GM23338 (cell line): Measurements from ENCODE around the gene FAT4. TPM values are rescaled to one million over a fixed set of nuclear protein-coding genes. Genes with fewer than 3 reads are reported as not detected.

ENCODE experiments used
- ATAC-seq: fragments of 200-7000 bp; cut with Tn5 transposase; 3 replicates; pipeline ENCODE4 v1.9.1; 2020
- DNase-seq: peaks from one replicate; pipeline ENCODE4 v3.0.0-alpha.2; 2015; ENCODE audit warnings: low spot score
- H2AFZ ChIP-seq: fragments of 200-600 bp; sonication (generic); 2 replicates; pipeline ENCODE4 v1.8.0; 2016; ENCODE audit warnings: antibody characterized with exemption, mild to moderate bottlenecking, moderate library complexity
- H3F3A ChIP-seq: fragments of 200-600 bp; sonication (generic); replicated peaks from 2 replicates; pipeline ENCODE4 v1.8.0; 2017; ENCODE audit warnings: antibody characterized with exemption, mixed run types, low read depth
- H3K27ac ChIP-seq: fragments of 200-600 bp; sonication (generic); 2 replicates; pipeline ENCODE4 v1.6.1; 2016; ENCODE audit warnings: low read depth
- H3K27me3 ChIP-seq: fragments of 200-600 bp; sonication (generic); 2 replicates; pipeline ENCODE4 v1.8.0; 2016; ENCODE audit warnings: mild to moderate bottlenecking, mixed run types, moderate library complexity; ENCODE audit not compliant: insufficient read depth
- H3K36me3 ChIP-seq: fragments of 200-600 bp; sonication (generic); 2 replicates; pipeline ENCODE4 v1.8.0; 2016; ENCODE audit warnings: mild to moderate bottlenecking; ENCODE audit not compliant: insufficient read depth
- H3K4me1 ChIP-seq: fragments of 200-600 bp; sonication (generic); 2 replicates; pipeline ENCODE4 v1.8.0; 2016; ENCODE audit warnings: mild to moderate bottlenecking, moderate library complexity; ENCODE audit not compliant: insufficient read depth
- H3K4me2 ChIP-seq: fragments of 200-600 bp; sonication (generic); 2 replicates; pipeline ENCODE4 v1.7.1; 2017; ENCODE audit warnings: mixed run types
- H3K4me3 ChIP-seq: fragments of 200-600 bp; sonication (generic); 2 replicates; pipeline ENCODE4 v1.6.1; 2016; ENCODE audit warnings: mixed run types
- H3K79me2 ChIP-seq: fragments of 200-600 bp; sonication (generic); replicated peaks from 2 replicates; pipeline ENCODE4 v1.8.0; 2017; ENCODE audit warnings: mild to moderate bottlenecking; ENCODE audit not compliant: insufficient read depth
- H3K9me2 ChIP-seq: fragments of 200-600 bp; sonication (generic); 2 replicates; pipeline ENCODE4 v1.8.0; 2017; ENCODE audit not compliant: insufficient read depth
- H4K20me1 ChIP-seq: fragments of 200-600 bp; sonication (generic); replicated peaks from 2 replicates; pipeline ENCODE4 v1.8.0; 2017; ENCODE audit warnings: mild to moderate bottlenecking; ENCODE audit not compliant: insufficient read depth
- H3K27ac Mint-ChIP-seq: 2 replicates; pipeline ENCODE4 v1.8.0; 2020; ENCODE audit warnings: inconsistent platforms, mild to moderate bottlenecking, moderate library complexity, mixed read lengths
- H3K27me3 Mint-ChIP-seq: 3 replicates; pipeline ENCODE4 v1.8.0; 2022; ENCODE audit warnings: low read depth, mild to moderate bottlenecking, moderate library complexity, mixed read lengths, inconsistent platforms; ENCODE audit not compliant: insufficient read depth, poor library complexity
- H3K36me3 Mint-ChIP-seq: 3 replicates; pipeline ENCODE4 v1.8.0; 2021; ENCODE audit warnings: low read depth, mild to moderate bottlenecking, inconsistent platforms, moderate library complexity, mixed read lengths
- H3K4me1 Mint-ChIP-seq: 3 replicates; pipeline ENCODE4 v1.8.0; 2020; ENCODE audit warnings: mild to moderate bottlenecking, inconsistent platforms, mixed read lengths
- H3K4me3 Mint-ChIP-seq: 3 replicates; pipeline ENCODE4 v1.8.0; 2021; ENCODE audit warnings: moderate library complexity, mild to moderate bottlenecking, inconsistent platforms, mixed read lengths
- H3K9me3 Mint-ChIP-seq: 3 replicates; pipeline ENCODE4 v1.8.0; 2020; ENCODE audit warnings: moderate library complexity, mild to moderate bottlenecking, inconsistent platforms, mixed read lengths
- CREB1 ChIP-seq: fragments of 250-450 bp; sonication (Bioruptor Pico); IDR thresholded peaks from 2 replicates; pipeline ENCODE4 v1.5.0; 2020; ENCODE audit warnings: low read depth, mild to moderate bottlenecking, moderate library complexity
- EZH2phosphoT487 ChIP-seq: fragments of 200-600 bp; sonication (generic); IDR thresholded peaks from one replicate; pipeline ENCODE4 v1.8.1; 2018; ENCODE audit warnings: antibody characterized with exemption; ENCODE audit not compliant: unreplicated experiment
- JUNB ChIP-seq: IDR thresholded peaks from one replicate; pipeline ENCODE4 v1.6.1; 2016; ENCODE audit warnings: antibody characterized with exemption; ENCODE audit not compliant: unreplicated experiment
- NANOG ChIP-seq: IDR thresholded peaks from 2 replicates; pipeline ENCODE4 v1.6.1; 2016; ENCODE audit warnings: antibody characterized with exemption, borderline replicate concordance
- POLR2AphosphoS5 ChIP-seq: IDR thresholded peaks from 2 replicates; pipeline ENCODE4 v1.6.1; 2016; ENCODE audit warnings: antibody characterized with exemption, low read depth
- STAT1 ChIP-seq: IDR thresholded peaks from one replicate; pipeline ENCODE4 v1.6.1; 2016; ENCODE audit warnings: antibody characterized with exemption; ENCODE audit not compliant: unreplicated experiment
- ZNF114 ChIP-seq: fragments of 250-450 bp; sonication (Bioruptor Pico); IDR thresholded peaks from 2 replicates; pipeline ENCODE4 v1.5.0; 2020; ENCODE audit warnings: mild to moderate bottlenecking, moderate library complexity
- ZNF331 ChIP-seq: fragments of 250-450 bp; sonication (Bioruptor Pico); IDR thresholded peaks from 2 replicates; pipeline ENCODE4 v1.5.0; 2020; ENCODE audit warnings: low read depth, mild to moderate bottlenecking, moderate library complexity
- polyA plus RNA-seq: library from polyadenylated mRNA; unstranded; fragments of >200 nt; fragmentation: Nextera tagmentation; extraction: Ambion mirVana; gene quantifications from 2 replicates; pipeline ENCODE4 v1.2.1, GENCODE V29; 2016
- total RNA-seq: library from RNA; depleted of rRNA; stranded (reverse); fragments of >200 nt; shearing (Covaris generic); gene quantifications from 2 replicates; pipeline ENCODE4 v1.2.3, GENCODE V29; 2014
- TF ChIP-seq, protein P1 (sequence below): fragments of 250-450 bp; sonication (Bioruptor Pico); IDR thresholded peaks from 2 replicates; pipeline ENCODE4 v1.5.0; 2020; ENCODE audit warnings: mild to moderate bottlenecking, moderate library complexity
- TF ChIP-seq, protein P2 (sequence below): IDR thresholded peaks from 2 replicates; pipeline ENCODE4 v1.6.1; 2016; ENCODE audit warnings: antibody characterized with exemption
- TF ChIP-seq, protein P3 (sequence below): IDR thresholded peaks from one replicate; pipeline ENCODE4 v1.6.1; 2018; ENCODE audit warnings: antibody characterized with exemption; ENCODE audit not compliant: unreplicated experiment
- TF ChIP-seq, protein P4 (sequence below), 2 experiments: fragments of 200-600 bp in 1 of 2; sonication (generic) in 1 of 2; conservative IDR thresholded peaks; 2 replicates each; pipeline versions ENCODE4 v1.5.1 to v1.6.1; 2016 to 2017; ENCODE audit warnings: antibody characterized with exemption in 2 of 2, low read depth in 2 of 2, mild to moderate bottlenecking in 2 of 2, moderate library complexity in 1 of 2

The FAT4 gene
- total and polyA plus RNA-seq, 2 experiments from 2014 or later = 0.53 to 6.8 TPM

DNA sequence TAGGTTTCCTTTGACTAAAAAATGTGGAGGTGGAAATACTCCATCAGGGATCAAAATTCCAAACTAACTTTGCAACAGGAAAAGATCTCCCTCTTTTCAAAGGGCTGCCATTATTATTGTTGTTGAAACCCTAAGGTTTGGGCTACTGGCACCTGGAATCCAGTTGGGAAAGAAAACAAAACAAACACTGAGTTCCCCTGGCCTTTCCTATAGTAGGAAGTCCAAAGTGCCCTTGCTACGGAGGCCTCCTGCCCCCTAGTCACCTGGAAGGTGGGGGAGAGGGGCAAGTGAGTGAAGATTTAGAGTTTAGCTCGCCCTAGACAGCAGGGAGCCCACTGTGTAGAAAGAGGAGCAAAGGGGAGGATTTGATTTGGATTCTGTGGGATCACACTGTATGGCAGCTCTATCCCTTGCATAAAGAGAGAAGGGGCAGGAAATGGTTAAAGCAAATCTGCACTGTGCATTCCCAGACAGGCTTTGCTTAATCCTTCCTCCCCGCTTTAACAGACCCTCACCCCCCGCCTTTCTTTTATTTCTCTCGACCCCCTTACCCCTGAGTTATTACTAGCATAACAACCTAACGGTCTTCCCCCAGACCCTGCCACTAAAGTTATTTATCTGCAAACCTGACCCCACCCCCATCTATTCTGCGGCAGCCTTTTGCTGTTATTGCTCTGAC, 627 bp upstream of the FAT4 start:
- H2AFZ ChIP-seq = peak overlapping the region; percentile 56; the same call in 1 of the 2 replicates
- no peaks in the 10 kb centered on the region for H3K36me3 ChIP-seq
- TF ChIP-seq ZNF114 (no peak), CREB1 (CRISPR knock-in tag) (no peak), NANOG (no peak), JUNB (no peak), STAT1 (no peak), ZNF331 (CRISPR knock-in tag) (no peak), POLR2AphosphoS5 (no peak), EZH2phosphoT487 (no peak)
- TF ChIP-seq, protein P1, sequence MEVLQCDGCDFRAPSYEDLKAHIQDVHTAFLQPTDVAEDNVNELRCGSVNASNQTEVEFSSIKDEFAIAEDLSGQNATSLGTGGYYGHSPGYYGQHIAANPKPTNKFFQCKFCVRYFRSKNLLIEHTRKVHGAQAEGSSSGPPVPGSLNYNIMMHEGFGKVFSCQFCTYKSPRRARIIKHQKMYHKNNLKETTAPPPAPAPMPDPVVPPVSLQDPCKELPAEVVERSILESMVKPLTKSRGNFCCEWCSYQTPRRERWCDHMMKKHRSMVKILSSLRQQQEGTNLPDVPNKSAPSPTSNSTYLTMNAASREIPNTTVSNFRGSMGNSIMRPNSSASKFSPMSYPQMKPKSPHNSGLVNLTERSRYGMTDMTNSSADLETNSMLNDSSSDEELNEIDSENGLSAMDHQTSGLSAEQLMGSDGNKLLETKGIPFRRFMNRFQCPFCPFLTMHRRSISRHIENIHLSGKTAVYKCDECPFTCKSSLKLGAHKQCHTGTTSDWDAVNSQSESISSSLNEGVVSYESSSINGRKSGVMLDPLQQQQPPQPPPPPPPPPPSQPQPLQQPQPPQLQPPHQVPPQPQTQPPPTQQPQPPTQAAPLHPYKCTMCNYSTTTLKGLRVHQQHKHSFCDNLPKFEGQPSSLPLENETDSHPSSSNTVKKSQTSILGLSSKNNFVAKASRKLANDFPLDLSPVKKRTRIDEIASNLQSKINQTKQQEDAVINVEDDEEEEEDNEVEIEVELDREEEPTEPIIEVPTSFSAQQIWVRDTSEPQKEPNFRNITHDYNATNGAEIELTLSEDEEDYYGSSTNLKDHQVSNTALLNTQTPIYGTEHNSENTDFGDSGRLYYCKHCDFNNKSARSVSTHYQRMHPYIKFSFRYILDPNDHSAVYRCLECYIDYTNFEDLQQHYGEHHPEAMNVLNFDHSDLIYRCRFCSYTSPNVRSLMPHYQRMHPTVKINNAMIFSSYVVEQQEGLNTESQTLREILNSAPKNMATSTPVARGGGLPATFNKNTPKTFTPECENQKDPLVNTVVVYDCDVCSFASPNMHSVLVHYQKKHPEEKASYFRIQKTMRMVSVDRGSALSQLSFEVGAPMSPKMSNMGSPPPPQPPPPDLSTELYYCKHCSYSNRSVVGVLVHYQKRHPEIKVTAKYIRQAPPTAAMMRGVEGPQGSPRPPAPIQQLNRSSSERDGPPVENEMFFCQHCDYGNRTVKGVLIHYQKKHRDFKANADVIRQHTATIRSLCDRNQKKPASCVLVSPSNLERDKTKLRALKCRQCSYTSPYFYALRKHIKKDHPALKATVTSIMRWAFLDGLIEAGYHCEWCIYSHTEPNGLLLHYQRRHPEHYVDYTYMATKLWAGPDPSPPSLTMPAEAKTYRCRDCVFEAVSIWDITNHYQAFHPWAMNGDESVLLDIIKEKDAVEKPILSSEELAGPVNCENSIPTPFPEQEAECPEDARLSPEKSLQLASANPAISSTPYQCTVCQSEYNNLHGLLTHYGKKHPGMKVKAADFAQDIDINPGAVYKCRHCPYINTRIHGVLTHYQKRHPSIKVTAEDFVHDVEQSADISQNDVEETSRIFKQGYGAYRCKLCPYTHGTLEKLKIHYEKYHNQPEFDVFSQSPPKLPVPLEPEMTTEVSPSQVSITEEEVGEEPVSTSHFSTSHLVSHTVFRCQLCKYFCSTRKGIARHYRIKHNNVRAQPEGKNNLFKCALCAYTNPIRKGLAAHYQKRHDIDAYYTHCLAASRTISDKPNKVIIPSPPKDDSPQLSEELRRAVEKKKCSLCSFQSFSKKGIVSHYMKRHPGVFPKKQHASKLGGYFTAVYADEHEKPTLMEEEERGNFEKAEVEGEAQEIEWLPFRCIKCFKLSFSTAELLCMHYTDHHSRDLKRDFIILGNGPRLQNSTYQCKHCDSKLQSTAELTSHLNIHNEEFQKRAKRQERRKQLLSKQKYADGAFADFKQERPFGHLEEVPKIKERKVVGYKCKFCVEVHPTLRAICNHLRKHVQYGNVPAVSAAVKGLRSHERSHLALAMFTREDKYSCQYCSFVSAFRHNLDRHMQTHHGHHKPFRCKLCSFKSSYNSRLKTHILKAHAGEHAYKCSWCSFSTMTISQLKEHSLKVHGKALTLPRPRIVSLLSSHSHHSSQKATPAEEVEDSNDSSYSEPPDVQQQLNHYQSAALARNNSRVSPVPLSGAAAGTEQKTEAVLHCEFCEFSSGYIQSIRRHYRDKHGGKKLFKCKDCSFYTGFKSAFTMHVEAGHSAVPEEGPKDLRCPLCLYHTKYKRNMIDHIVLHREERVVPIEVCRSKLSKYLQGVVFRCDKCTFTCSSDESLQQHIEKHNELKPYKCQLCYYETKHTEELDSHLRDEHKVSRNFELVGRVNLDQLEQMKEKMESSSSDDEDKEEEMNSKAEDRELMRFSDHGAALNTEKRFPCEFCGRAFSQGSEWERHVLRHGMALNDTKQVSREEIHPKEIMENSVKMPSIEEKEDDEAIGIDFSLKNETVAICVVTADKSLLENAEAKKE (CRISPR knock-in tag) = no peak
- TF ChIP-seq, protein P2, sequence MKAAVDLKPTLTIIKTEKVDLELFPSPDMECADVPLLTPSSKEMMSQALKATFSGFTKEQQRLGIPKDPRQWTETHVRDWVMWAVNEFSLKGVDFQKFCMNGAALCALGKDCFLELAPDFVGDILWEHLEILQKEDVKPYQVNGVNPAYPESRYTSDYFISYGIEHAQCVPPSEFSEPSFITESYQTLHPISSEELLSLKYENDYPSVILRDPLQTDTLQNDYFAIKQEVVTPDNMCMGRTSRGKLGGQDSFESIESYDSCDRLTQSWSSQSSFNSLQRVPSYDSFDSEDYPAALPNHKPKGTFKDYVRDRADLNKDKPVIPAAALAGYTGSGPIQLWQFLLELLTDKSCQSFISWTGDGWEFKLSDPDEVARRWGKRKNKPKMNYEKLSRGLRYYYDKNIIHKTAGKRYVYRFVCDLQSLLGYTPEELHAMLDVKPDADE = no peak
- TF ChIP-seq, protein P3, sequence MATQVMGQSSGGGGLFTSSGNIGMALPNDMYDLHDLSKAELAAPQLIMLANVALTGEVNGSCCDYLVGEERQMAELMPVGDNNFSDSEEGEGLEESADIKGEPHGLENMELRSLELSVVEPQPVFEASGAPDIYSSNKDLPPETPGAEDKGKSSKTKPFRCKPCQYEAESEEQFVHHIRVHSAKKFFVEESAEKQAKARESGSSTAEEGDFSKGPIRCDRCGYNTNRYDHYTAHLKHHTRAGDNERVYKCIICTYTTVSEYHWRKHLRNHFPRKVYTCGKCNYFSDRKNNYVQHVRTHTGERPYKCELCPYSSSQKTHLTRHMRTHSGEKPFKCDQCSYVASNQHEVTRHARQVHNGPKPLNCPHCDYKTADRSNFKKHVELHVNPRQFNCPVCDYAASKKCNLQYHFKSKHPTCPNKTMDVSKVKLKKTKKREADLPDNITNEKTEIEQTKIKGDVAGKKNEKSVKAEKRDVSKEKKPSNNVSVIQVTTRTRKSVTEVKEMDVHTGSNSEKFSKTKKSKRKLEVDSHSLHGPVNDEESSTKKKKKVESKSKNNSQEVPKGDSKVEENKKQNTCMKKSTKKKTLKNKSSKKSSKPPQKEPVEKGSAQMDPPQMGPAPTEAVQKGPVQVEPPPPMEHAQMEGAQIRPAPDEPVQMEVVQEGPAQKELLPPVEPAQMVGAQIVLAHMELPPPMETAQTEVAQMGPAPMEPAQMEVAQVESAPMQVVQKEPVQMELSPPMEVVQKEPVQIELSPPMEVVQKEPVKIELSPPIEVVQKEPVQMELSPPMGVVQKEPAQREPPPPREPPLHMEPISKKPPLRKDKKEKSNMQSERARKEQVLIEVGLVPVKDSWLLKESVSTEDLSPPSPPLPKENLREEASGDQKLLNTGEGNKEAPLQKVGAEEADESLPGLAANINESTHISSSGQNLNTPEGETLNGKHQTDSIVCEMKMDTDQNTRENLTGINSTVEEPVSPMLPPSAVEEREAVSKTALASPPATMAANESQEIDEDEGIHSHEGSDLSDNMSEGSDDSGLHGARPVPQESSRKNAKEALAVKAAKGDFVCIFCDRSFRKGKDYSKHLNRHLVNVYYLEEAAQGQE = no peak
- TF ChIP-seq, protein P4, sequence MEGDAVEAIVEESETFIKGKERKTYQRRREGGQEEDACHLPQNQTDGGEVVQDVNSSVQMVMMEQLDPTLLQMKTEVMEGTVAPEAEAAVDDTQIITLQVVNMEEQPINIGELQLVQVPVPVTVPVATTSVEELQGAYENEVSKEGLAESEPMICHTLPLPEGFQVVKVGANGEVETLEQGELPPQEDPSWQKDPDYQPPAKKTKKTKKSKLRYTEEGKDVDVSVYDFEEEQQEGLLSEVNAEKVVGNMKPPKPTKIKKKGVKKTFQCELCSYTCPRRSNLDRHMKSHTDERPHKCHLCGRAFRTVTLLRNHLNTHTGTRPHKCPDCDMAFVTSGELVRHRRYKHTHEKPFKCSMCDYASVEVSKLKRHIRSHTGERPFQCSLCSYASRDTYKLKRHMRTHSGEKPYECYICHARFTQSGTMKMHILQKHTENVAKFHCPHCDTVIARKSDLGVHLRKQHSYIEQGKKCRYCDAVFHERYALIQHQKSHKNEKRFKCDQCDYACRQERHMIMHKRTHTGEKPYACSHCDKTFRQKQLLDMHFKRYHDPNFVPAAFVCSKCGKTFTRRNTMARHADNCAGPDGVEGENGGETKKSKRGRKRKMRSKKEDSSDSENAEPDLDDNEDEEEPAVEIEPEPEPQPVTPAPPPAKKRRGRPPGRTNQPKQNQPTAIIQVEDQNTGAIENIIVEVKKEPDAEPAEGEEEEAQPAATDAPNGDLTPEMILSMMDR (conservative IDR thresholded peaks at IDR 0.05; ENCODE audit: low read depth in 2 of 2) = no peak
- no peaks in the 10 kb centered on the region for H3K36me3 Mint-ChIP-seq
- no peak overlapping the region for H3K27ac ChIP-seq
- peaks cover 35% of the 10 kb centered on the region for H3K27me3 ChIP-seq
- no peak for ATAC-seq
- H3K9me2 ChIP-seq = no peaks in the 10 kb centered on the region
- peaks cover 15% of the 10 kb centered on the region for H3K4me1 ChIP-seq
- H3K9me3 Mint-ChIP-seq = no peaks in the 10 kb centered on the region; the same call in 2 of the 3 replicates
- H3K27ac Mint-ChIP-seq = no peak overlapping the region
- no peaks in the 10 kb centered on the region for H3K79me2 ChIP-seq
- H4K20me1 ChIP-seq = 0 out of 2 replicates have a peak, but pooled peaks cover 3% of the 10 kb centered on the region
- no peaks in the 10 kb centered on the region; the same call in 1 of the 2 replicates for H3F3A ChIP-seq
- peaks cover 22% of the 10 kb centered on the region for H3K4me1 Mint-ChIP-seq
- H3K4me3 Mint-ChIP-seq = peak overlapping the region; percentile 95
- H3K4me3 ChIP-seq = peak overlapping the region; percentile 92
- DNase-seq = peak; percentile 19
- peak overlapping the region; percentile 98 for H3K4me2 ChIP-seq
- H3K27me3 Mint-ChIP-seq = peaks cover 43% of the 10 kb centered on the region
